Stimulated activated naive B cell treated with anti-CD40 and anti-IgM and Interleukin-4, amounts not matched to agents 10 μg/mL and 1 μg/mL and 100 μg/mL, for 72 hours (primary cell): ENCODE measurements around the gene ZFPM1.

ENCODE experiments used
- ATAC-seq, 2 donors: fragments of 150-1000 bp; cut with Tn5 transposase; replicated peaks; 2 replicates each; pipeline ENCODE4 v1.10.0; 2021; ENCODE audit warnings: moderate library complexity in 1 of 2
- DNase-seq: peaks from one replicate; pipeline ENCODE4 v3.0.0; 2021
- H3K27ac Mint-ChIP-seq: one replicate; pipeline ENCODE4 v1.8.0; 2022; ENCODE audit warnings: mild to moderate bottlenecking, mixed read lengths
- H3K27me3 Mint-ChIP-seq, 2 donors: one replicate each; pipeline ENCODE4 v1.8.0; 2022; ENCODE audit warnings: mixed read lengths in 2 of 2
- H3K36me3 Mint-ChIP-seq, 2 donors: one replicate each; pipeline ENCODE4 v1.8.0; 2022; ENCODE audit warnings: mixed read lengths in 2 of 2, mild to moderate bottlenecking in 1 of 2
- H3K4me1 Mint-ChIP-seq, 2 donors: one replicate each; pipeline ENCODE4 v1.8.0; 2022; ENCODE audit warnings: mixed read lengths in 2 of 2, mild to moderate bottlenecking in 1 of 2
- H3K4me3 Mint-ChIP-seq, 2 donors: one replicate each; pipeline ENCODE4 v1.8.0; 2022; ENCODE audit warnings: mild to moderate bottlenecking in 2 of 2, mixed read lengths in 2 of 2, moderate library complexity in 1 of 2
- H3K9me3 Mint-ChIP-seq, 2 donors: one replicate each; pipeline ENCODE4 v1.8.0; 2022; ENCODE audit warnings: mixed read lengths in 2 of 2, mild to moderate bottlenecking in 1 of 2

ZFPM1 gene

GRCh38 chr16:88487920-88488851 lies 35.1 kb downstream of the ZFPM1 start:
- Mint-ChIP-seq H3K4me3 (no peak overlapping the region), H3K4me1 (peaks cover 5 to 10% of the 10 kb centered on the region in 2 donors), H3K27ac (no peak overlapping the region), H3K27me3 (no peaks in the 10 kb centered on the region), H3K36me3 (peaks cover 21 to 30% of the 10 kb centered on the region in 2 donors), H3K9me3 (no peaks in the 10 kb centered on the region)
- DNase-seq (no peak), ATAC-seq (no peak)

- no peaks in the 10 kb centered on the region for H3K27me3 Mint-ChIP-seq
- DNase-seq = no peak
- no peaks in the 10 kb centered on the region for H3K9me3 Mint-ChIP-seq
- peaks cover 22 to 23% of the 10 kb centered on the region in 2 donors for H3K36me3 Mint-ChIP-seq
- no peak overlapping the region for H3K27ac Mint-ChIP-seq
- no peak overlapping the region for H3K4me3 Mint-ChIP-seq
- ATAC-seq = no peak
- peaks cover 2 to 10% of the 10 kb centered on the region in 2 donors for H3K4me1 Mint-ChIP-seq
Measured at GRCh38 chr16:88489163-88489741, 36.2 kb downstream of the ZFPM1 start.

GRCh38 chr16:88491001-88491559 lies 38.0 kb downstream of the ZFPM1 start:
- peaks cover 26 to 29% of the 10 kb centered on the region in 2 donors for H3K36me3 Mint-ChIP-seq
- H3K27me3 Mint-ChIP-seq = no peaks in the 10 kb centered on the region
- no peak for ATAC-seq
- no peak overlapping the region for H3K27ac Mint-ChIP-seq
- no peak for DNase-seq
- H3K9me3 Mint-ChIP-seq = no peaks in the 10 kb centered on the region
- H3K4me1 Mint-ChIP-seq = peaks cover 0 to 4% of the 10 kb centered on the region in 2 donors
- H3K4me3 Mint-ChIP-seq = no peak overlapping the region

- no peaks in the 10 kb centered on the region for H3K9me3 Mint-ChIP-seq
- no peaks in the 10 kb centered on the region for H3K27me3 Mint-ChIP-seq
- H3K4me3 Mint-ChIP-seq = no peak overlapping the region
- DNase-seq = no peak
- peaks cover 26 to 30% of the 10 kb centered on the region in 2 donors for H3K36me3 Mint-ChIP-seq
- no peak overlapping the region for H3K27ac Mint-ChIP-seq
- peaks cover 0 to 4% of the 10 kb centered on the region in 2 donors for H3K4me1 Mint-ChIP-seq
- ATAC-seq = no peak
Measured at GRCh38 chr16:88491560-88492310, 38.7 kb downstream of the ZFPM1 start.

GRCh38 chr16:88493879-88494278 lies 40.8 kb downstream of the ZFPM1 start:
- ATAC-seq (no peak), DNase-seq (no peak)
- Mint-ChIP-seq H3K27ac (no peak overlapping the region), H3K4me1 (no peaks in the 10 kb centered on the region), H3K27me3 (no peaks in the 10 kb centered on the region), H3K4me3 (no peak overlapping the region), H3K9me3 (no peaks in the 10 kb centered on the region), H3K36me3 (peaks cover 25 to 29% of the 10 kb centered on the region in 2 donors)

GRCh38 chr16:88494335-88495154 lies 41.5 kb downstream of the ZFPM1 start:
- no peaks in the 10 kb centered on the region for H3K27me3 Mint-ChIP-seq
- peak overlapping the region; percentile 65 for H3K27ac Mint-ChIP-seq
- H3K4me1 Mint-ChIP-seq = peaks cover 3 to 6% of the 10 kb centered on the region in 2 donors
- no peak for ATAC-seq
- no peaks in the 10 kb centered on the region for H3K9me3 Mint-ChIP-seq
- no peak for DNase-seq
- peaks cover 27 to 29% of the 10 kb centered on the region in 2 donors for H3K36me3 Mint-ChIP-seq
- H3K4me3 Mint-ChIP-seq = no peak overlapping the region

- peak overlapping the region; percentile 14 for H3K27ac Mint-ChIP-seq
- H3K9me3 Mint-ChIP-seq = no peaks in the 10 kb centered on the region
- ATAC-seq (no peak), DNase-seq (no peak)
- H3K4me3 Mint-ChIP-seq = no peak overlapping the region
- peaks cover 26% of the 10 kb centered on the region in 2 donors for H3K36me3 Mint-ChIP-seq
- H3K4me1 Mint-ChIP-seq = peaks cover 3 to 6% of the 10 kb centered on the region in 2 donors
- H3K27me3 Mint-ChIP-seq = no peaks in the 10 kb centered on the region
Measured at GRCh38 chr16:88495268-88495772, 42.2 kb downstream of the ZFPM1 start.

- no peak for ATAC-seq
- H3K9me3 Mint-ChIP-seq = no peaks in the 10 kb centered on the region
Measured at GRCh38 chr16:88497561-88498462, 44.7 kb downstream of the ZFPM1 start.

GRCh38 chr16:88498576-88499208 lies 45.6 kb downstream of the ZFPM1 start:
- Mint-ChIP-seq H3K27me3 (no peaks in the 10 kb centered on the region), H3K4me3 (peak overlapping the region in 1 of 2 donors; percentile 35), H3K27ac (no peak overlapping the region), H3K9me3 (no peaks in the 10 kb centered on the region), H3K36me3 (peaks cover 27 to 31% of the 10 kb centered on the region in 2 donors), H3K4me1 (peaks cover 3 to 6% of the 10 kb centered on the region in 2 donors)
- no peak for ATAC-seq
- DNase-seq = no peak

More at GRCh38 chr16:88497561-88498462, 44.7 kb downstream of the ZFPM1 start:
- Mint-ChIP-seq H3K4me1 (peaks cover 3 to 6% of the 10 kb centered on the region in 2 donors), H3K27ac (no peak overlapping the region), H3K27me3 (no peaks in the 10 kb centered on the region), H3K4me3 (no peak overlapping the region), H3K36me3 (peaks cover 28% of the 10 kb centered on the region in 2 donors)
- DNase-seq = no peak

- ATAC-seq = no peak
- Mint-ChIP-seq H3K9me3 (no peaks in the 10 kb centered on the region), H3K4me3 (peak overlapping the region in 1 of 2 donors; percentile 35), H3K4me1 (peaks cover 3 to 6% of the 10 kb centered on the region in 2 donors), H3K36me3 (peaks cover 23 to 31% of the 10 kb centered on the region in 2 donors), H3K27ac (no peak overlapping the region), H3K27me3 (no peaks in the 10 kb centered on the region)
- no peak for DNase-seq
Measured at GRCh38 chr16:88499292-88499691, 46.2 kb downstream of the ZFPM1 start.

- peaks cover 4 to 6% of the 10 kb centered on the region in 2 donors for H3K4me1 Mint-ChIP-seq
- no peaks in the 10 kb centered on the region for H3K27me3 Mint-ChIP-seq
- peak in 1 of 2 donors; percentile 14 for ATAC-seq
- peaks cover 23 to 30% of the 10 kb centered on the region in 2 donors for H3K36me3 Mint-ChIP-seq
- H3K27ac Mint-ChIP-seq = no peak overlapping the region
- no peak overlapping the region for H3K4me3 Mint-ChIP-seq
- H3K9me3 Mint-ChIP-seq = no peaks in the 10 kb centered on the region
- no peak for DNase-seq
Measured at GRCh38 chr16:88499836-88500251, 46.8 kb downstream of the ZFPM1 start.

GRCh38 chr16:88500255-88500661 lies 47.2 kb downstream of the ZFPM1 start:
- ATAC-seq (no peak), DNase-seq (no peak)
- Mint-ChIP-seq H3K4me3 (no peak overlapping the region), H3K4me1 (peaks cover 6% of the 10 kb centered on the region in 2 donors), H3K36me3 (peaks cover 22 to 28% of the 10 kb centered on the region in 2 donors), H3K27me3 (no peaks in the 10 kb centered on the region), H3K27ac (peak overlapping the region; percentile 47), H3K9me3 (no peaks in the 10 kb centered on the region)
